Measurements from ENCODE around the gene APEH. TPM values are rescaled to one million over a fixed set of nuclear protein-coding genes. Genes with fewer than 3 reads are reported as not detected.

APEH gene
- total and polyA plus RNA-seq, 9 of the 15 experiments (the other 6 are each of a cell fraction or from before 2014, with no cell fraction given): 70.9 to 177 (median 117) TPM

DNA sequence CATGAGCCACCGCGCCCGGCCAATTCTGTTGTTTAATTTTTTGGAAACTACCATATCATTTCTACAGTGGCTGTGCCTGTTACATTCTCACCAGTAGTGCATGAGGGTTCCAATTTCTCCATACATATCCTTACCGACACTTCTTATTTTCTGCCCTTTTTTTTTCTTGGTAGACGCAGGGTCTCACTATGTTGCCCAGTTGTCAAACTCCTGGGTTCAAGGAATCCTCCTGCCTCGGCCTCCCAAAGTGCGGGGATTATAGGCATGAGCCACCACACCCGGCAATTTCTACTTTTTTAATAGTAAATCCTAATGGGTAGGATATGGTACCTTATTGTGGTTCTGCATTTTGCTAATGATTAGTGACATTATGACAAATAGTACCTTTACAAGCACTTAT lies 35.7 kb downstream of the APEH start:
- H3K27ac ChIP-seq (ENCODE audit: extremely low read depth, low read depth, low read length): no peak overlapping the region
- no peaks in the 10 kb centered on the region for H3K27me3 ChIP-seq (ENCODE audit: control insufficient read depth in 2 of 2, insufficient read depth in 2 of 2, low read length in 2 of 2)
- no peak overlapping the region for H3K4me3 ChIP-seq
- intact Hi-C loops (cut with micrococcal nuclease) (no loop called here), in situ Hi-C loops (cut with MboI) (no loop called here)
- no peak overlapping the region for H3K9ac ChIP-seq (ENCODE audit: insufficient read depth in 1 of 2, low read depth in 2 of 2, low read length in 2 of 2)
- H3K79me2 ChIP-seq (ENCODE audit: control insufficient read depth, insufficient read depth, low read length): no peaks in the 10 kb centered on the region
- H3K9me1 ChIP-seq (ENCODE audit: control insufficient read depth, insufficient read depth, low read length): no peaks in the 10 kb centered on the region
- FAIRE-seq (no peak), ATAC-seq (no peak), DNase-seq (ENCODE audit: extremely low read depth in 1 of 4, low spot score in 3 of 4) (no peak)
- BruUV-seq (replicated peaks): no TSS peak
- no peaks in the 10 kb centered on the region for H3K9me3 ChIP-seq (replicated peaks; ENCODE audit: control insufficient read depth, insufficient read depth, low read depth, low read length)
- no peak overlapping the region for H2AFZ ChIP-seq (ENCODE audit: low read depth, low read length)
- H3K4me1 ChIP-seq (replicated peaks in 1 of 2; ENCODE audit: control insufficient read depth in 2 of 2, insufficient read depth in 2 of 2, low read length in 2 of 2): no peaks in the 10 kb centered on the region; a peak in 1 of 5 replicates
- peaks cover 26% of the 10 kb centered on the region; the same call in 2 of the 3 replicates for H3K36me3 ChIP-seq (ENCODE audit: control insufficient read depth, insufficient read depth, low read length)
- no peak overlapping the region for H3K4me2 ChIP-seq (ENCODE audit: insufficient read depth, low read length)
- TF ChIP-seq ZNF121 (CRISPR knock-in tag; conservative IDR thresholded peaks at IDR 0.05) (peak; percentile 57), TOE1 (IDR thresholded peaks at IDR 0.05; ENCODE audit: borderline replicate concordance) (no peak), TOE1 (CRISPR knock-in tag; IDR thresholded peaks at IDR 0.05; ENCODE audit: borderline replicate concordance, low read depth) (no peak), JUN (IDR thresholded peaks at IDR 0.05; ENCODE audit: borderline replicate concordance, low read depth, low read length) (no peak), JUN (CRISPR knock-in tag; IDR thresholded peaks at IDR 0.05; ENCODE audit: borderline replicate concordance) (no peak), SRSF3 (IDR thresholded peaks at IDR 0.05; ENCODE audit: insufficient read depth, low read length) (no peak)
- TF ChIP-seq, protein P1, sequence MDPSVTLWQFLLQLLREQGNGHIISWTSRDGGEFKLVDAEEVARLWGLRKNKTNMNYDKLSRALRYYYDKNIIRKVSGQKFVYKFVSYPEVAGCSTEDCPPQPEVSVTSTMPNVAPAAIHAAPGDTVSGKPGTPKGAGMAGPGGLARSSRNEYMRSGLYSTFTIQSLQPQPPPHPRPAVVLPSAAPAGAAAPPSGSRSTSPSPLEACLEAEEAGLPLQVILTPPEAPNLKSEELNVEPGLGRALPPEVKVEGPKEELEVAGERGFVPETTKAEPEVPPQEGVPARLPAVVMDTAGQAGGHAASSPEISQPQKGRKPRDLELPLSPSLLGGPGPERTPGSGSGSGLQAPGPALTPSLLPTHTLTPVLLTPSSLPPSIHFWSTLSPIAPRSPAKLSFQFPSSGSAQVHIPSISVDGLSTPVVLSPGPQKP (CRISPR knock-in tag; IDR thresholded peaks at IDR 0.05): no peak
- TF ChIP-seq, protein P2, sequence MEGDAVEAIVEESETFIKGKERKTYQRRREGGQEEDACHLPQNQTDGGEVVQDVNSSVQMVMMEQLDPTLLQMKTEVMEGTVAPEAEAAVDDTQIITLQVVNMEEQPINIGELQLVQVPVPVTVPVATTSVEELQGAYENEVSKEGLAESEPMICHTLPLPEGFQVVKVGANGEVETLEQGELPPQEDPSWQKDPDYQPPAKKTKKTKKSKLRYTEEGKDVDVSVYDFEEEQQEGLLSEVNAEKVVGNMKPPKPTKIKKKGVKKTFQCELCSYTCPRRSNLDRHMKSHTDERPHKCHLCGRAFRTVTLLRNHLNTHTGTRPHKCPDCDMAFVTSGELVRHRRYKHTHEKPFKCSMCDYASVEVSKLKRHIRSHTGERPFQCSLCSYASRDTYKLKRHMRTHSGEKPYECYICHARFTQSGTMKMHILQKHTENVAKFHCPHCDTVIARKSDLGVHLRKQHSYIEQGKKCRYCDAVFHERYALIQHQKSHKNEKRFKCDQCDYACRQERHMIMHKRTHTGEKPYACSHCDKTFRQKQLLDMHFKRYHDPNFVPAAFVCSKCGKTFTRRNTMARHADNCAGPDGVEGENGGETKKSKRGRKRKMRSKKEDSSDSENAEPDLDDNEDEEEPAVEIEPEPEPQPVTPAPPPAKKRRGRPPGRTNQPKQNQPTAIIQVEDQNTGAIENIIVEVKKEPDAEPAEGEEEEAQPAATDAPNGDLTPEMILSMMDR (IDR thresholded peaks at IDR 0.05 in 2 of 3, conservative IDR thresholded peaks at IDR 0.05 in 1 of 3; ENCODE audit: insufficient read depth in 2 of 3, low read depth in 1 of 3, low read length in 3 of 3): no peak
- POLR2A ChIA-PET: no interaction called here
- no peaks in the 10 kb centered on the region for H4K20me1 ChIP-seq (replicated peaks; ENCODE audit: control insufficient read depth, insufficient read depth, low read length)
- 98% methylated on average over 5 of the region's 8 CpGs for WGBS (ENCODE audit: insufficient coverage, low coverage, missing lambda C conversion rate)
- CTCF ChIA-PET (ENCODE audit: low intra/inter-chr PET ratio): no interaction called here
